ENCODE results near the gene DVL1. TPM values are rescaled to one million over a fixed set of nuclear protein-coding genes. Genes with fewer than 3 reads are reported as not detected.

Gene DVL1
- total and polyA plus RNA-seq, 9 of the 15 experiments (the other 6 are each of a cell fraction or from before 2014, with no cell fraction given), result 0.62 to 135 (median 24.3) TPM

GRCh38 chr1:1308756-1309250, 40.4 kb downstream of the DVL1 start (continued):
- TF ChIP-seq AFF1 (IDR thresholded peaks at IDR 0.05; ENCODE audit: low read depth in 1 of 2, partially characterized antibody in 2 of 2) (no peak), ARID1B (IDR thresholded peaks at IDR 0.05) (no peak), SLC30A9 (CRISPR knock-in tag; IDR thresholded peaks at IDR 0.05) (no peak), ZBTB43 (CRISPR knock-in tag; IDR thresholded peaks at IDR 0.05) (no peak), PHB2 (IDR thresholded peaks at IDR 0.05; ENCODE audit: low read depth) (no peak), DIDO1 (tag; IDR thresholded peaks at IDR 0.05; ENCODE audit: low read depth) (no peak), TFE3 (CRISPR knock-in tag; IDR thresholded peaks at IDR 0.05) (no peak), MTA1 (IDR thresholded peaks at IDR 0.05; ENCODE audit: borderline replicate concordance) (no peak)
